ENCODE measurements around the gene N4BP2. TPM values are rescaled to one million over a fixed set of nuclear protein-coding genes. Genes with fewer than 3 reads are reported as not detected.

Gene N4BP2
- total RNA-seq, 1 experiment from 2014 or later: 5.3 TPM

DNA sequence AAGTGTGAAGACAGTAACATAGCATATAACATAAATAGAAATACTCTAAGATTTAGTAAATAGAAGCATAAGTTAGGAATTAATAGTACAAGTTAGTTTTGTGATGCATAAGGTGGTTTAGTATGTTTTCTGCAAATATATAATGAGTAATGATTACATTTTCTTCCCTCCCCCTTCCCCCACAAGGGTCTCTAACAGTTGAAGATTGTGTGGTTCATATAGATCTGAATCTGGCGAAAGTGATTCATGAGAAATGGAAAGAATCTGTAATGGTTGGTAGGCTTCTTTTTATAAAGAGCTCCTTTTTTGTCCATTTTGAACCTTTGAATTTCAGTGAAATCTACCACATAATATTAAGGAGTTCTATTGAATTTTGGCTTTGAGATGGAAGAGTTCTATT lies 66.3 kb downstream of the N4BP2 start:
- BruUV-seq (replicated peaks): no TSS peak
- intact Hi-C loops (cut with micrococcal nuclease; ENCODE audit: unreplicated experiment): no loop called here
- Mint-ChIP-seq H3K4me3 (ENCODE audit: low read depth, unreplicated experiment) (no peak overlapping the region), H3K27me3 (ENCODE audit: unreplicated experiment) (no peaks in the 10 kb centered on the region), H3K4me1 (ENCODE audit: low read depth, unreplicated experiment) (no peaks in the 10 kb centered on the region), H3K27ac (ENCODE audit: unreplicated experiment) (no peak overlapping the region), H3K9me3 (ENCODE audit: low read depth, unreplicated experiment) (no peaks in the 10 kb centered on the region), H3K36me3 (ENCODE audit: insufficient read depth, unreplicated experiment) (no peaks in the 10 kb centered on the region)
- CTCF ChIA-PET: no interaction called here
- no peak for DNase-seq
- TF ChIP-seq, protein P1, sequence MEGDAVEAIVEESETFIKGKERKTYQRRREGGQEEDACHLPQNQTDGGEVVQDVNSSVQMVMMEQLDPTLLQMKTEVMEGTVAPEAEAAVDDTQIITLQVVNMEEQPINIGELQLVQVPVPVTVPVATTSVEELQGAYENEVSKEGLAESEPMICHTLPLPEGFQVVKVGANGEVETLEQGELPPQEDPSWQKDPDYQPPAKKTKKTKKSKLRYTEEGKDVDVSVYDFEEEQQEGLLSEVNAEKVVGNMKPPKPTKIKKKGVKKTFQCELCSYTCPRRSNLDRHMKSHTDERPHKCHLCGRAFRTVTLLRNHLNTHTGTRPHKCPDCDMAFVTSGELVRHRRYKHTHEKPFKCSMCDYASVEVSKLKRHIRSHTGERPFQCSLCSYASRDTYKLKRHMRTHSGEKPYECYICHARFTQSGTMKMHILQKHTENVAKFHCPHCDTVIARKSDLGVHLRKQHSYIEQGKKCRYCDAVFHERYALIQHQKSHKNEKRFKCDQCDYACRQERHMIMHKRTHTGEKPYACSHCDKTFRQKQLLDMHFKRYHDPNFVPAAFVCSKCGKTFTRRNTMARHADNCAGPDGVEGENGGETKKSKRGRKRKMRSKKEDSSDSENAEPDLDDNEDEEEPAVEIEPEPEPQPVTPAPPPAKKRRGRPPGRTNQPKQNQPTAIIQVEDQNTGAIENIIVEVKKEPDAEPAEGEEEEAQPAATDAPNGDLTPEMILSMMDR (IDR thresholded peaks at IDR 0.05; ENCODE audit: unreplicated experiment): no peak

DNA sequence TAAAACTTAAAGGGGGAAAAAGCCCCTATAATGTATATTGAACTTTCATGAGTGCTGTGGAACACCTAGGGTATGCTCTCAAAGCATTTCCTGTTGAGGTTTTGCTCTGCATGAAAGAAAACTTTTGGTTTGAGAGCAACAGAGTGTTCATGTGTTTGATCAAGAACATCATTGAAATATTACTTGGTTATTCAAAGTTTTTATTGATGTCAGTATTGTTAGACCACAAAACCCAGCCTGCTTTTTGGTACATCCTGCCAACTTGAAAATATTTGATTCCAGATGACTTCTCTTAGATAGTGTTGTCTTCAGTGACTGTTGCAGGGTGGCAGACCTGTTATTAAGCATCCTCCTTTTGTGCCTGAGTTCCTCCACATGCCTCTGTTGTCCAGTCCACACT lies 68.0 kb downstream of the N4BP2 start:
- no TSS peak for BruUV-seq (replicated peaks)
- DNase-seq: no peak
- intact Hi-C loops (cut with micrococcal nuclease; ENCODE audit: unreplicated experiment): no loop called here
- TF ChIP-seq, protein P1 (IDR thresholded peaks at IDR 0.05; ENCODE audit: unreplicated experiment): no peak
- Mint-ChIP-seq H3K36me3 (ENCODE audit: insufficient read depth, unreplicated experiment) (no peaks in the 10 kb centered on the region), H3K4me3 (ENCODE audit: low read depth, unreplicated experiment) (no peak overlapping the region), H3K9me3 (ENCODE audit: low read depth, unreplicated experiment) (no peaks in the 10 kb centered on the region), H3K27me3 (ENCODE audit: unreplicated experiment) (no peaks in the 10 kb centered on the region), H3K4me1 (ENCODE audit: low read depth, unreplicated experiment) (no peaks in the 10 kb centered on the region), H3K27ac (ENCODE audit: unreplicated experiment) (no peak overlapping the region)
- CTCF ChIA-PET: no interaction called here

DNA sequence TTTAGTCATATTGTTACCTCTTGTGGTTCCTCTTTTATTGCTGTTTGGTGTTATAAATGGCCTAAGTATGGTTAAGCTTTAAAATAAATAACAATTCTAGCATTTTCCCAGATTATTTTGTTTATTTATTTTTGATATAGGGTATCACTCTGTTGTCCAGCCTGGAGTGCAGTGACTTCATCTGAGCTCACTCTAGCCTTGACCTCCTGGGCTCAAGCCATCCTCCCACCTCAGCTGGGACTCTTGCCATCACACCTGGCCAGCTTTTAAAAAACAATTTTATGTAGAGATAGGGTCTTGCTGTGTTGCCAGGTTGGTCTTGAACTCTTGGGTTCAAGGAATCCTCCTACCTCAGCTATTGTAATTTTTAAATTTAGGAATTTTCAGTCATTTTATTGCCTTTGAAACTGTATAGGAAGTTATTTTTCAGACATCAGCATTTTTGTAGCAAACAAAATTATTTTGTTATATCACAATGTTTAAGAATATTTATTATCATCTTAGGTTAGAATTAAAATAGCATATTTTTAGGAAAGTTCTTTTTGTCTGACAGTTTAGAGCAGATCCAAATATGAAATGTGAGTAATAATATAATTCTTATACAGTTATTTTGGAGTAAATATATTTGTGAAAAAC lies 73.9 kb downstream of the N4BP2 start:
- DNase-seq: no peak
- Mint-ChIP-seq H3K4me1 (ENCODE audit: low read depth, unreplicated experiment) (no peaks in the 10 kb centered on the region), H3K27me3 (ENCODE audit: unreplicated experiment) (no peaks in the 10 kb centered on the region), H3K36me3 (ENCODE audit: insufficient read depth, unreplicated experiment) (no peaks in the 10 kb centered on the region), H3K4me3 (ENCODE audit: low read depth, unreplicated experiment) (no peak overlapping the region), H3K27ac (ENCODE audit: unreplicated experiment) (no peak overlapping the region), H3K9me3 (ENCODE audit: low read depth, unreplicated experiment) (no peaks in the 10 kb centered on the region)
- TF ChIP-seq, protein P1 (IDR thresholded peaks at IDR 0.05; ENCODE audit: unreplicated experiment): no peak
- CTCF ChIA-PET: no interaction called here
- intact Hi-C loops (cut with micrococcal nuclease; ENCODE audit: unreplicated experiment): no loop called here
- no TSS peak for BruUV-seq (replicated peaks)

DNA sequence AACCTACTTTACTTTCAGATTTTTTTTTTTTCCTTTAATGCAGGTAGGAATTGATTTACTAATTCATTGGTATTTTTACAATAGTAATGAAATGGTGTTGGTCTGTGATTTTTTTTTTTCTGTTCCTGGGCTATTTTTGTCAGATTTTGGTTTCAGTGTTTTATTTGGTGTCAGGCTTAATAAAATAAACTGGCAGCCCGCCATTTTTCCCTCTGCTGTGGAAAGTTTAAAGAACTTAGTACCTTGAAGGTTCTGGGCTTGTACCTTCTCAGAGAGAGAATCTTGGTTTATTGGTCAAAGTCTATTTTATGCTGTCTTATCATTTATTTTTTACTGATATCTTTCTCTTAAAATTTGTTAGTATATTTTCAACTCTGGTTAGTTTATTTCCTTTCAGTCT lies 76.2 kb downstream of the N4BP2 start:
- intact Hi-C loops (cut with micrococcal nuclease; ENCODE audit: unreplicated experiment): no loop called here
- no peaks in the 10 kb centered on the region for H3K4me1 Mint-ChIP-seq (ENCODE audit: low read depth, unreplicated experiment)
- CTCF ChIA-PET: no interaction called here

More for the DNA sequence above, 76.2 kb downstream of the N4BP2 start:
- TF ChIP-seq, protein P1 (IDR thresholded peaks at IDR 0.05; ENCODE audit: unreplicated experiment): no peak
- Mint-ChIP-seq H3K4me3 (ENCODE audit: low read depth, unreplicated experiment) (no peak overlapping the region), H3K27me3 (ENCODE audit: unreplicated experiment) (no peaks in the 10 kb centered on the region), H3K9me3 (ENCODE audit: low read depth, unreplicated experiment) (no peaks in the 10 kb centered on the region), H3K36me3 (ENCODE audit: insufficient read depth, unreplicated experiment) (no peaks in the 10 kb centered on the region), H3K27ac (ENCODE audit: unreplicated experiment) (no peak overlapping the region)
- no peak for DNase-seq
- no TSS peak for BruUV-seq (replicated peaks)
